A549 (cell line): ENCODE data around the gene MS4A8.

Experiments used
- CHD2 ChIP-seq: fragments of 150-350 bp; IDR thresholded peaks from 2 replicates; pipeline ENCODE4 v1.6.1; 2014; ENCODE audit warnings: low read length; ENCODE audit not compliant: partially characterized antibody
- CTCF ChIP-seq: fragments of >200 bp; sonication (Bioruptor Twin); formaldehyde crosslinking; IDR thresholded peaks from 3 replicates; pipeline ENCODE4 v1.5.1; 2016
- EP300 ChIP-seq, 2 experiments: fragments of >200 bp; sonication (Bioruptor Twin); formaldehyde crosslinking; IDR thresholded peaks; 2 replicates in 1 of 2; 3 replicates in 1 of 2; pipeline ENCODE4 v1.6.1; 2016 to 2017
- ESRRA ChIP-seq: fragments of 150-350 bp; IDR thresholded peaks from 2 replicates; pipeline ENCODE4 v1.6.1; 2014; ENCODE audit warnings: mild to moderate bottlenecking, low read length, borderline replicate concordance
- HDAC2 ChIP-seq: fragments of 200-600 bp; sonication (generic); IDR thresholded peaks from 2 replicates; pipeline ENCODE4 v1.6.1; 2016
- JUNB ChIP-seq: fragments of >200 bp; sonication (Bioruptor Twin); formaldehyde crosslinking; IDR thresholded peaks from 2 replicates; pipeline ENCODE4 v1.6.1; 2016
- MAFK ChIP-seq: fragments of 450-650 bp; IDR thresholded peaks from 2 replicates; pipeline ENCODE4 v1.6.1; 2014; ENCODE audit not compliant: partially characterized antibody
- MAZ ChIP-seq: fragments of 150-350 bp; IDR thresholded peaks from 2 replicates; pipeline ENCODE4 v1.6.1; 2014; ENCODE audit warnings: antibody characterized with exemption, low read depth, low read length, borderline replicate concordance
- RAD21 ChIP-seq, 2 experiments: fragments of >200 bp in 1 of 2; sonication (Bioruptor Twin) in 1 of 2; formaldehyde crosslinking in 1 of 2; IDR thresholded peaks in 1 of 2; conservative IDR thresholded peaks in 1 of 2; 2 replicates in 1 of 2; 3 replicates in 1 of 2; pipeline ENCODE4 v1.6.1; 2012 to 2018; ENCODE audit warnings: inconsistent platforms in 1 of 2
- RCOR1 ChIP-seq: fragments of 150-350 bp; IDR thresholded peaks from 2 replicates; pipeline ENCODE4 v1.6.1; 2014; ENCODE audit warnings: antibody characterized with exemption, low read length, low read depth

DNA sequence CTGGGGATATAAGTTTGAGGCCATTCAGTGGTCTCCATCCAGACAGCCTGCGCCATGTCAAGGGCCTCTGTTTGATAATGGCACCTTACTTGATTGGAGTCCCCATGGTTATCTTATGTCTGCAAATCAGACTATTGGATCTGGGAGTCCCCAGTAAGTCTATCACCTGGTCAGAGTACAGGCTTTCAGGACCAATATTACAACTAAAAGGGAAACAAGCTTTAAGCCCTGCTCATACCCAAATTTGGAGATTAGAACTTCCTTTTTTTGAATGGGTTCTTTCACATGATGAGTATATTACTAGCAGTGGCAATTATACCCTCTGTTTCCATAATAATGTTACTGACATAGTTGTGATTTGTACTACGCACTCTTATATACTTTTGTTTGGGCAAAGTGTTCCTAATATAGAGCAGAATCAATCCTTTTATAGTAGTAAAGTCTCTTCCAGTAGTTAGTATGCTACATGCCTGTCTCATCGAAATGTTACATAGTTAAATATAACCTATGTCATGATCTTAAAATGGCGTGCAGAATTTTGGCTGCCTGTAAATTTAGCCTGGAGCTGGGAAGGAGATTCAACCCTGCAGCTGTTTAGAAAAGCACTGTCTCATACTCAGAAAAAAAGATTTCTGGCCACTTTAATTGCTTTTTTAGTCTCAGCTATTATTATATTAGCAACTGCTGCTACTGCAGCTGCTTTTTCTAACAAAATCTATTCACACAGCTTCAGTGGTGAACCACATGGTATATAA is 62.2 kb downstream of the MS4A8 start:
- TF ChIP-seq CHD2: no peak
- TF ChIP-seq MAZ: no peak
- TF ChIP-seq CTCF: no peak
- no peak for TF ChIP-seq HDAC2
- no peak for TF ChIP-seq RCOR1
- no peak for TF ChIP-seq EP300 (IDR thresholded peaks at IDR 0.05)
- TF ChIP-seq ESRRA: no peak
- no peak for TF ChIP-seq JUNB
- no peak for TF ChIP-seq MAFK
- TF ChIP-seq RAD21 (conservative IDR thresholded peaks at IDR 0.05 in 1 of 2, IDR thresholded peaks at IDR 0.05 in 1 of 2): no peak
